Measurements from ENCODE around the gene INSYN1.

DNA sequence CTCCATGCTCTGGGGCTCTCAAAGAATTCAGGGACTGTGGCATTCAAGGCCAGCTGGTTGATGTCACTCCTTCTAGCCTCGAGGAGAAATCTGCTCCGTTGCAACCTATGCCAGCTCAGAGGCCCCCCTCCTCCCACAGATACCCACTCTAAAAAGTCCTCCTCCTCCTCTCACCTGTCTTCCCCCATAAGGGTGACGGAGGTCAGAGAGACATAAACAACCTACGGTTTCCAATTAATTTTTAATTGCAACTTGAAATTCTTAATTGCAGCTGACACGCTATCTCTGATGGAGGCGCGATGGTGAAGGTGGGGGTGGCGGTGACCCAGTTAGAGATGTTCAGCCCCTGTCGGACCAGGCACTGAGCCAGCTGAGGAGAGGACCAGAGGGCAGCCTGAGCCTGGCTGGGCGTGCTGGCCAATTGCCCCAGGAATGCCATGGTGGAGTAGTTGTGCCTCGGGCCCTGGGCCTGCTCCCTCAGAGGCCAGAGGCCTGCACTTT, 43.2 kb upstream of the INSYN1 start:
- TF ChIP-seq POLR2A (IDR thresholded peaks at IDR 0.05), result no peak
- TF ChIP-seq, protein P1, sequence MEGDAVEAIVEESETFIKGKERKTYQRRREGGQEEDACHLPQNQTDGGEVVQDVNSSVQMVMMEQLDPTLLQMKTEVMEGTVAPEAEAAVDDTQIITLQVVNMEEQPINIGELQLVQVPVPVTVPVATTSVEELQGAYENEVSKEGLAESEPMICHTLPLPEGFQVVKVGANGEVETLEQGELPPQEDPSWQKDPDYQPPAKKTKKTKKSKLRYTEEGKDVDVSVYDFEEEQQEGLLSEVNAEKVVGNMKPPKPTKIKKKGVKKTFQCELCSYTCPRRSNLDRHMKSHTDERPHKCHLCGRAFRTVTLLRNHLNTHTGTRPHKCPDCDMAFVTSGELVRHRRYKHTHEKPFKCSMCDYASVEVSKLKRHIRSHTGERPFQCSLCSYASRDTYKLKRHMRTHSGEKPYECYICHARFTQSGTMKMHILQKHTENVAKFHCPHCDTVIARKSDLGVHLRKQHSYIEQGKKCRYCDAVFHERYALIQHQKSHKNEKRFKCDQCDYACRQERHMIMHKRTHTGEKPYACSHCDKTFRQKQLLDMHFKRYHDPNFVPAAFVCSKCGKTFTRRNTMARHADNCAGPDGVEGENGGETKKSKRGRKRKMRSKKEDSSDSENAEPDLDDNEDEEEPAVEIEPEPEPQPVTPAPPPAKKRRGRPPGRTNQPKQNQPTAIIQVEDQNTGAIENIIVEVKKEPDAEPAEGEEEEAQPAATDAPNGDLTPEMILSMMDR (IDR thresholded peaks at IDR 0.05), result no peak
- TF ChIP-seq POLR2AphosphoS5 (IDR thresholded peaks at IDR 0.05), result no peak

Data from prostate gland (tissue), 2 donors.